GM04503 (cell line): ENCODE data around the gene RMND1.
A peak's percentile ranks its signal among the peaks of the same experiment; 100 is the strongest.
"Not testable (repeated sequence)": the region's sequence is repeated elsewhere in the genome, so short reads cannot be mapped to it uniquely, and the experiment has no call there.

Experiments used
- DNase-seq: peaks from one replicate; pipeline ENCODE4 v3.0.0-alpha.2; 2012; ENCODE audit warnings: low read depth

The RMND1 gene

DNA sequence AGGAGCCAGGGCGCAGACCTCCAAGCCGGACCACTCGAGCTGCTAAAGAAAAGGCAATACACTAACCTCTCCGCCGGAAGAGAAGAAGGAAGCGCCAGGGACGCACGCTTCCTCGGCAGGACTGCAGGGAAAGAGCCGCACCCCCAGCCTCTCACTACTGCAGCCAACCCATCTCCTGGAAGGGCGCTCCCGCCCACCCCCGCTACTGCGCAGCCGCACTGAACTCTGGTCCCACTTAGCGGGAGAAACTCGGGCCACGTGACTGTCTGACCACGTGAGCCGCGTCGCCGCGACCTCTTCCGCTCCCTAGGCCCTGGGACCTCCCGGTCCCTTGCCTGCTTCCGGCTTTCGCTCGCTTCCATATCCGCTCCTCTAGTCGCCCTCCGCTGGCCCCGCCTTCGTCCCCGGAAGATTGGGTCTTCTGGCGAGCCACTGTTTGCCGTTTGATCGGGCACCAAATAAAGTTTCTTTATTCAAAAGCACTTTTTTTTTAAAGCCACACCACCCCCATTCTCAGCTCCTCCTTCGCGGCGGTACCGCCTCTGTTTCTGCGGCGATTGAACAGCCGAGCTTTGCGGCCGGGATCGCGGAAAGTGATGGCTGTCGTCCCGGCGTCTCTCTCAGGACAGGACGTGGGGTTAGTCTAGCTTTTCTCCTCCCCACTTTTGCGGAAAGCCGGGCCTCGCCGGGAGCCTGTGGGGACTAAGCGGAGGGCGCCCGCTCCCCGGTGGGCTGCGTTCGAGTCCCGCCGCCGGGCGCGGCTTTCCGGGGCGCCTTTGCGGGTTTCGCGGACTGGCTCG, at the start of gene RMND1:
TSS of gene RMND1 (minus strand) at position 177 of the 800 bp plus-strand sequence. CDS start 6,315 bp downstream, outside the sequence.
- peak; percentile 98 for DNase-seq

DNA sequence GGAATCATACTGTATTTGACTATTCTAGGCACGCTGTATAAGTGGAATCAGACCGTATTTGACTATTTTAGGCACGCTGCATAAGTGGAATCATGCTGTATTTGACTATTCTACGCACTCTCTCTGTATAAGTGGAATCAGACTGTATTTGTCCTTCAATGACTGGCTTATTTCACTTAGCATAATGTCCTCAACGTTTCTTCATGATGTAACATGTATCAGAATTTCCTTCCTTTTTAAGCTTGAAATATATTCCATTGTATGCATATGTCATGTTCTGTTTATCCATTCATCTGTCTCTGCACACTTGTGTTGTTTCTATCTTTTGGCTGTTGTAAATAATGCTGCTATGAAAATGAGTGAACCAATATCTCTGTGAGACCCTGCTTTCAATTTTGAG, 47.6 kb upstream of the RMND1 start:
- no peak for DNase-seq

DNA sequence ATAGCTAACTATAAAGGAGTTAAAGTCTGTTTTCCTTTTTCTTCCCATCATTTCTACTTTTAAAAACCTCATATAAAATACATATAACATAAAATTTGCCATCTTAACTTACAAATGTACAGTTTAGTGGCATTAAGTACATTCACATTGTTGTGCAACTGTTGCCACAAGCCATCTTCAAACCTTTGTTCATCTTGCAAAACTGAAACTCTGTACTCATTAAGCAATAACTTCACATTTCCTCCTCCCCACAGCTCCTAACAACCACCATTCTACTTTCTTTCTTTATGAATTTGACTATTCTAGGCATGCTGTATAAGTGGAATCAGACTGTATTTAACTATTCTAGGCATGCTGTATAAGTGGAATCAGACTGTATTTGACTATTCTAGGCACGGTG, 46.4 kb upstream of the RMND1 start:
- DNase-seq: no peak

DNA sequence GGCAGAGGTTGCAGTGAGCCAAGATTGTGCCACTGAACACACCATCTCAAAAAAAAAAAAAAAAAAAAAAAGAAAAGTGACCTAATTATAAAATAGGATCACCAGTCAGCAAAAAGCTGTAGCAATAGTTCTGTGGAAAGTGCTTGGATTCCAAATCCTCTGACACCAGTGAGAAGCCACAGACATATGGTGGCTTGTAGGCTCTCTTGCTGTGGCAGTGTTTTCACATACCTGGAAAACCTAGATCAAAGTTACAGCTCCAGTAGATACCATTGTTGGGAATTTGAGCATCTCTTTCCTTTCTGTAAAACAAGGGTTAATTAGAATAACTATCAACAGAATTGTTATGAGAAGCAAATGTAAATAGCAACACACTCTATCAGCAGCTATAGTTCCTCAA, 46.0 kb upstream of the RMND1 start:
- DNase-seq: no peak

DNA sequence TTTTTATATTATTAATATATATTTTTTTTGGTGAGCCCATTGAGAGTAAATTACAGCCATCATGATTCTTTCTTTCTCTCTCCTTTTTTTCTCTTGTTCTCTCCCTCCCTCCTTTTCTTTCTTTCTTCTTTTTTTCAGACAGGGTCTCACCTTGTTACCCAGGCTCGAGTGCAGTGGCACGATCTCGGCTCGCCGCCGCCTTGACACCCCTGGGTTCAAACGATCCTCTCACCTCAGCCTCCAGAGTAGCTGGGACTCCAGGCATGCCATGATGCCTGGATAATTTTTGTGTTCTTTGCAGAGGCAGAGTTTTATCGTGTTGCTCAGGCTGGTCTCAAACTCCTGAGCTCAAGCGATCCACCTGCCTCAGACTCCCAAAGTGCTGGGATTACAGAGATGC, 43.5 kb upstream of the RMND1 start:
- no peak for DNase-seq

DNA sequence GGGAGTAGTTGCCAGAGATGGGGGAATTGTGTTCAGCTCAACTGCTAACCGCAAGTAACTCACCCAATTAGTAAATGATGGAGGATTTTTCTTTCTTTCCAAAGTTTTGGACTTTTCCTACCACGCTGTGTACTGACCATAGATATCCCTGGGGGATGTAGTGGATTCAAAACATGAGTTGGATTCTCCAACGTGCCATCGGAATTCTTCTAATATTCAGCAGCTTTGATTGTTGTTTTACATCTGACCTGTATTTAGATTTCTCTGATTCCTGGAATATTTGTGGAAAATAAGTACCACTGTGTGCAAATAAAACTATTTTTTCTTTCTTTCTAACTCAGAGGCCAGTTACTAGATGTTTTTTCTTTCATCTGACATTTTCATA, 43.0 kb upstream of the RMND1 start:
- no peak for DNase-seq

- DNase-seq: no peak
Observed at GRCh38 chr6:151494235-151494935, 42.5 kb upstream of the RMND1 start.

GRCh38 chr6:151493804-151494234, 41.9 kb upstream of the RMND1 start, which contains the start of gene CCDC170:
Gene CCDC170 (plus strand): TSS chr6:151494017. CDS start chr6:151494129, 112 bp downstream.
- DNase-seq: no peak

- no peak for DNase-seq
Observed at GRCh38 chr6:151493161-151493803, 41.4 kb upstream of the RMND1 start.

GRCh38 chr6:151490996-151491395, 39.1 kb upstream of the RMND1 start:
- no peak for DNase-seq

- DNase-seq: no peak
Observed at GRCh38 chr6:151488226-151488625, 36.3 kb upstream of the RMND1 start.

- no peak for DNase-seq
Observed at GRCh38 chr6:151483994-151484393, 32.1 kb upstream of the RMND1 start.

- no peak for DNase-seq
Observed at GRCh38 chr6:151482290-151482689, 30.4 kb upstream of the RMND1 start.

- no peak for DNase-seq
Observed at GRCh38 chr6:151481786-151482185, 29.9 kb upstream of the RMND1 start.

DNA sequence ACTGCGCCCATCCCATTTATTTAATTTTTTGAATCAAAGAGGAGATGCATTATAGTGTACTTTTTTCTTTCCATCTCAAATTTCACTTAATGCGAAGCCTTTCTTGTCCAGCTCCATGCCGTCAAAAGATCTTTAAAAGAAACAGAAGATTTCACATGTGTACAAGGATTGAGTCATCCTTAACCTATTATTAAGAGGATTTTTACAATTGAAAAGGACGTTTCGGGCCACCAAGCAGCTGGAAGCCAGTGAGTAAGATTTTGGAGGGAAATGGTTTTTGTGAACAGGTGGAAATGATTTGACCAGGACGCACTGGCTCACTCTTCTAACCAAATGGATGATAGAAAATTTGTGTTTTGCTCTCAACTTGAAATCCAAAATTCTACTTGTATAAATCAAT, 26.7 kb upstream of the RMND1 start:
- no peak for DNase-seq

- no peak for DNase-seq
Observed at GRCh38 chr6:151477726-151478125, 25.8 kb upstream of the RMND1 start.

GRCh38 chr6:151475653-151476523, 24.0 kb upstream of the RMND1 start:
- no peak for DNase-seq

DNA sequence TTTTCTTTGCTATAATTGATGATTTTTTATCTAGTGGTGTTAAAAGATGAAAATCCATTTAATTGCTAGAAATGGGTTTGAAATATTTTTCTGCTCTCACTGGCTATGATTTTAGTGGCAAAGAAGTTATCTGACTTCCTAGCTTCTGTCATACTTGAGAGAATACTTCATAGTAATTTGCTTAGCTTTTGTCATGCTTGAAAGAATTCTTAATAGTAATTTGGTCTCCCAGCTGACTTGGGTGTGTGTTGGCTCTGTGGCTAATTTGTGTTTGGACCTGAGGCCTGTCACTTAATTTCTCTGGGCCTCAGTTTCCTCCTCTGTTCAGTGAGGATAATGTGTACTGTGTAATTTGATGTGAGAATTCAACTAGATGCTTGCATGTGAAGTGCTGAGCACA, 12.8 kb upstream of the RMND1 start:
- DNase-seq: no peak

GRCh38 chr6:151461673-151462072, 9.7 kb upstream of the RMND1 start:
- no peak for DNase-seq

- DNase-seq: not testable (repeated sequence)
Observed at GRCh38 chr6:151455751-151456398, 3.9 kb upstream of the RMND1 start.

DNA sequence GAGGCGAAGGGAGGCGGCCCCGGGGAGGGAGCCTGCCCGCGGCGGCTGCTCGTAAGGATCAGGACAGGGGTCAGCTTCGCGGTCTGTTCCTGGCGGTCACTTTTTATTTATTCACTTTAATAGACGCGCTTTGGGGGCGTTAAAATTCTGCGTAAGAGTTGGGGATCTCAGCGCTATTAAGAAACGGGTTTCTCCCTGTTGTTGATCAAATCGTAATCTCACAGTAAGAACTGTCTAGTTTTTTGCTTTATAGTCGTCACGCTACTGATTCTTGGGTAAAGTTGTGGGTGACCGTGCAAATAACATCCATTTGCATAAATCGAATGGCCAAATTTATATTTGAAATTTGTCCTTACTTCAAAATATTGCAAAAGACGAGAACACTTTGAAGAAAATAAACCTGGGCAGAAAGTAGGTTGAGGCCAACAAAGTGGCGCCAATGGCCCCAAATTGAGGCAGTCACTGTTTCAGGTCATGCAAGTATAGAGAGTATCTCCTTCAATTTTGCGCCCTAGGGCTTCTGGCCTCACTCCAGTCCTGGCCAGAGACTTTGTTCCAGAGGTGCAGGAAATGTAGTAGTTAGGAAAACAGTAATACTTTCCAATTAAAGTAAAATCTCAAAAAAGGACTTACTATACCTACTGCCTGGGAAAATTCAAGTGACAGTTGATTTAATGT, 963 bp upstream of the RMND1 start:
- DNase-seq: no peak
